Measurements from ENCODE around the gene AGTRAP.

AGTRAP gene

DNA sequence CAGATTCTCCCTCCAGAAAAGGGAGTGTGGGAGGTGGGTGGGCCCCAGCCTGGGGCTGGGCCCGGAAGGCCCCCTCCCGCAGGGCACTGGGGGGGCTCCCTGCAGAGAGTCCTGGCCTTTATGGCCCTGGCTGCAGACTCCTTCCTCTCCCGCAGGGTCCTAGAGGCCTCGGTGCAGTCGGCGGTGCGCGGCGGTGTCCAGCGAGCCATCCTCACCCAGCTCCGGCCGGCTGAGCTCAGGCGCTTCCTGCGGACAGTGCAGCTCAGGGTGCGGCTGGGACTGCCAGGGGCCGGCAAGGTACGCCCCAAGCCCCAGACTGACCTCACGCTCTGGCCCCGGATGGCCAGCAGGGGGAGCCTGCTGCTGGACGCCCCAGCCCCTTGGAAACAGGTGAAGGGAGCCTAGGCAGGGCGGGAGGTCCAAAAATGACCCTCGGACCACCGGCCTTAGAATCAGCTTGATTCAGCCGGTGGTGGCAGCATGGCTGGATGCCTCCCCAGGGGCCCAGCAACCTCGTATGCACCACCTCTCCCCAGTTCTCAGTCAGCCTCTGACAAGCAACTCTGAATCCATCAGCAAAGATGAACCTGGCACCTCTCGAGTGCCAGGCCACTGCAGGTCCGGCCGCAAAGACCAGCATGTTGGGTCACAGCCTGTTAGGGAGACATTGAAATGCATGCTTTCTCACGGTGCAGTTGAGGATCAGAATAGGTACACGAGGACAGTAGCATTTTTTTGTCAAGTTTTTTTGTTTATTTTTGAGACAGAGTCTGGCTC lies 49.2 kb downstream of the AGTRAP start:
- peak; percentile 46 for DNase-seq

DNA sequence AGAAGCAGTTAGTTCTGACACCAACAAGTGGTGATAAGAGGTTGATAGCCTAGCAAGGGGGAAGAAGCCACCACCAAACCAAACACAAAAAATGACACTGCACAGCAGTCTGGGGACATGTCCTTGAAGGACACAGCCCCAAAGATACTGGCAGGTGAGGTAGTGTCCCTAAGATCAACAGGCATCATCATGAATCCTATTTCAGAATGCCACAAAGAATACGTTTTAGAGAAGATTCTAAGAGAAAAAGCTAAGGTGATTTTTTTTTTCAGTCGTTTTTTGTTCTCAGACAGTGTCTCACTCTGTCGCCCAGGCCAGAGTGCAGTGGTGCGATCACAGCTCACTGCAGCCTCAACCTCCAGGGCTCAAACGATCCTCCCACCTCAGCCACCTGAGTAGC lies 50.2 kb downstream of the AGTRAP start:
- DNase-seq = no peak

DNA sequence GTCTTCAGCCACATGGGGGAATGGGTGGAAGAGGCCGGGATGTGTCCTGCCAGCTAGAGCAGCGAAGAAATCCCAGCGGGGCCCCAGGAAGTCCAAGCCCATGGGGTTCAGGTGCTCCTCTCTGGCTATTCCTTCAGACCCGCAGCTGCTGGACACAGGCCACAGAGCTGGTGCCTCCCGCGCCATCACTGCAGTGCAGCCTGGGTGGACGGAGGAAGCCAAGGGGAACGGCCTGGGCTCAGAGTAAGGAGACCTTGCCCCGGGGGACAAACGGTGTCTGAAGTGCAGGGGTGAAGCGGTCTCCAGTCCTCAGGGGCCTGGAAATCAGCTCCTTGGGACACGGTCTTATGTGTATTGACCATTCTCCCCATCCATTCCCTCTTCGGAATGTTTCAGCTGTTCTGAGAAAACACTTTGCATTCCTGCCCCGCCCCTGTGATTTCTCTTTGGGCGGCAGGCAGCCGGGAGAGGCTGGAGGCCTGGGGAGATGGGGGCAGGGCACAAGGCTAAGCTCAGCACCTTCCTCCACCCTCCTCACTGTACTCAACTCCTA lies 51.4 kb downstream of the AGTRAP start:
- DNase-seq = no peak

DNA sequence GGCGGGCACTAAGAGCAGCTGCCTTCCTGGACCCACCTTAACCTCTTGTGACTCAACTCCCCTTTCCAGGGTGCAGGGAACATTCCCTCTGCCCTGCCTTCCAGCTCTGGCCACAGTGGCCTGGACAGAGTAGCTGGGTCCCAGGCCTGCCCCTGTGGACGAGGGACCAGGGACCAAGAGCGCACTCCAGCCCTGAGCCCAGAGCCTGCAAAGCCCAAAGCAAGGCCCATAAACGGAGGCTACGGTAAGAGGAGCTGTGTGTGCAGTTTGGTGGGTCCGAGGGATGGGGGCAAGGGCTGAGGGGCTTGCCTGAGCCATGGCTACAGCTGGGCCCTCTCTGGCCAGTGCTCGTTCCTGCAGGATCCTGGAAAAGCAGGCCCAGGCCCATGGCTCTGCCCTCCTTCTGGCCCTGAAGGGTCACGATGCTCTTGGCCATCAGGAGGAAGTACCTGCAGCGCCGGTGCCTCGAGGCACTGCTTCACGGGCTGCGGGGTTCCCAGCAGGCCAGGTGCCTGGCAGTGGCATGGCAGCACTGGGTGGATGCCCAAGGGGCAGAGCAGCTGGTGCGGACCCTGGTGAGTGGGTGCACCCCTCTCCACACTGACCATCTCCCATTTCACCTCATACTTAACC lies 52.0 kb downstream of the AGTRAP start:
- DNase-seq = no peak

DNA sequence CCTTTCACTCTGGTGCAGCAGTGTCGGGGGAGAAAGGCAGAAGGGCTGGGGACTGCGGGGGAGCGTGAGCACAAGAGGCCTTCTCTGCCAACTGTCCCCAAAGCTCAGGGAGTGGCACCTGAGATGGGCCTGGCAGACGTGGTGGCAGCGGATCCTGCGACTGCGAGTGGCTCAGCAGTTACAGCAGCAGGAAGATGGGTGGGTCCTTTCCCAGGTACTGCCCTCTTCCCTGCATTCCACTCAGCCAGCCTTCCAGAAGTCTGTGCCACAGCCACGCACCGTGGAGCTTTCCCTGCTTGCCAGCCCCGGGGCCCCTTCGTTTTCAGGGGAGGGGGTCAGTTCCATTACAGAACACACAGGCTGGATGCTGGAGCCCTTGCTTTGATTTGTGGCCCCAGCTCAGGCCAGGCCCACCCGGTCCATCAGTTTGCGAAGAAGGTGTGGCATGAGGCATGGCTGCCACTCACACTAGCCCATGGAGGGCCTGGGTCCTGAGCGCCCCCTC lies 52.7 kb downstream of the AGTRAP start:
- DNase-seq = no peak

DNA sequence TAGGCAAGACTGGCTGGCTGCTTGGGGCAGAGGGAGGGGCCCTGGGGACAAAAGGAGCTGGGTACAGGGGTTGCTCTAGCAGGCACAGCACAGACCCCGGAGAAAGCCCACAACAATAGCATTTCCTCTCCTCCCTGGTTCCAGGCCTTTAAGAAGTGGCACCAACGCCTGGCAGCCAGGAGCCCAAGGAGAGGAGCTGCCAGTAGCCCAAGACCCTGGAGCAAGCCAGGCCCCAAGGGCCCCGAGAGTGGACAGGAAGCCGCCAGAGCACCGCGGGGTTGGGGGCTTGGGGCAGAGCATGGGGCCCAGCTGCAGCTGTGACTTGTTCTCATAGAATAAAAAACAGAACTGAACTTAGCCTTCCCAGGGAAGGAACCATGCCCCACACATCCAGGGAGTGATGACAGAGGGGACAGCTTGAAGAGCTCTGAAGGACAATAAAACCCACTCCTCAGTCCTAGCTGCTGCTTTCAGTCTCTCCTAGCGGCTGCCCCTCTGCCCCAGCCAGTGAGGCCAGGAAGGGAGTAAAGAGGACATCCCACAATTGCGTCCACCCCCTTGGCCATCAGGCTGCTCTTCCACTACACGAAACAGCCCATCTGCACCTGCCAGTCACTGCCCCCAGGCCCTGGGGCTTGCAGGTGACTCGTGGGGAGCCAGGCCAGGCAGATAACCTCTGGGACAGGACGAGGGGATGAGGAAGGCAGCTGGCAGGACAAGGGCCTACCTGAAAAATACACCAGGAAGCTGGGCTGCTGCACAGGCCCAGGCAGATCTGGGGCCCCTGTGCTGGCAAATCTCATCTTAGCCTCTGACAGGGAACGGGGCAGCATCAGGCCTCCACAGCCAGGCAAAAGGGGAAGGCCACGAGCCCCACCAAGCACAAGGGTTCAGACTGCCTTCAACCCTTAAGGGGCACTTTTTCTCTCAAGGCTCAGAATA lies 53.5 kb downstream of the AGTRAP start:
- no peak for DNase-seq

DNA sequence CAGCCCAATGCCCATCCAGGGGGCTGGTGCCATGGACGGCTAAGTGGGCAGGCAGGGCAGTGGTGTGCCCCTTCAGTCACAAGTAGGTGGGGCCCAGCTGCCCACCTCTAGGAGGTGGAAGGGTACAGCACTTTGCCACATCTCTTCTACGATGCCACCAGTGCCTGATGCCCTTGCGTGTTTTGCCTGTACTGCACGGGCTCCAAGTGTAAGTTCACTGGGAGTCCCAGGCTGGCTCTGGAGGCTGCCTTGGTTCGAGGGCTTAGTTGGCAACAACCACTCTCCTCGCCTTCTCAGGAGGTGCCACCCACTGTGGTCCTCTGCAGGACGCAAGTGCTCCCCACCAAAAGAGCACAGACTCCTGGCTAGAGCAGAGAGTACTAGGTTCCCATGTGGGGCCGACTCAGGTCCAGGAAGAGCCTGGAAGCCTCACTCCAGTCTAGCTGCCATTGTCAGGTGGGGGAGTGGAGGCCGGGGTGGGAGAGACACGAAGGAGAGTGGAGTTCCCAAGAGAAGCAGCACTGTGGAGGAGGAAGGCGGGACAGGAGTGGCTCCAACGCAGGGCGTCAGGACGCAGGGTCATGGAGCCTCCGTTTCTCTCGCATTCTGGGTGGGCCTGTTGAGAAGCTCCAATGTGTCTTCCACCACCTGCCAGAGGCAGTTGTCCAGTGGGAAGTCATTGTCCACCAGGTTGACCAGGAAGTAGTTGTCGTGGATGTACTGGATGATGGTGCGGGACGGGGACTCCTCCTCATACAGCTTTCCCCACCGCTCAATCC lies 54.4 kb downstream of the AGTRAP start:
- DNase-seq = no peak

DNA sequence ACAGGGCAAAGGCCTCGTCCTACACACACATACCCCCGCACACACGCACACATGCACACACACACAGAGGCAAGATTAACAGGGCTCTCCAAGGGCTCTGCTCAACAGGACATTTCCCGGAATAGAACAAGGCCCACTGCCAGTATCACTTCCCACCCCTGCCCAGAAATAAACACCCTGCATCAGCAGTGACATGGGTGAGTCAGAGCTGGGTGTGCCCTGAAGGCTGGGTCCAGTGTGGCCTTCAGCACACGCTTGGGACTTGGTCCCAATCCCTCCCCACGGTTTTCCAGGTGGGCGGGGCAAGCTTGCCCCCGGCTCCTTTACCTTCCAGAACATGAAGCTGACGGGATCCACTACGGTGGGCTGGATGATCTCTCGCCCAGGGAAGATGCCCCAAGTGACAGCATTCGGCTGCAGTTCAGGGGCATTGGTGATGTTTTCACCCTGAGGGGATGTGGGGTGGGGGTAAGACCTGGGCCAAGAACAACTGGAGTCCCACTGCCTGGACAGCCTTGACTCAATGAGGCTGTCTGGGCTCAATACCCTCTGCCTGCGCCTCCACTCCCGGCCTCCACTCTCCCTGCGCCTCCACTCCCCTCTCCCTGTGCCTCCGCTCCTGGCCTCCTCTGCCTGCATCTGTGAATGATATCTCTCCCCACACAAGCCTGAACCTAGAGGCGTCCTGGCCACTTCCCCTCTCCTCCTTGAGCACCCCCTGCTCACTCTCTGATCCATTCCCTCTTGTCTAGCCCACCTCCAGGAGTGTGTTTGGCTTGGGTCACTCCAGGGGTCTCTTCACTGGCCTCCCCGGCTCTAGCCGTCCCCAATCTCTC lies 55.2 kb downstream of the AGTRAP start:
- DNase-seq = peak; percentile 90

DNA sequence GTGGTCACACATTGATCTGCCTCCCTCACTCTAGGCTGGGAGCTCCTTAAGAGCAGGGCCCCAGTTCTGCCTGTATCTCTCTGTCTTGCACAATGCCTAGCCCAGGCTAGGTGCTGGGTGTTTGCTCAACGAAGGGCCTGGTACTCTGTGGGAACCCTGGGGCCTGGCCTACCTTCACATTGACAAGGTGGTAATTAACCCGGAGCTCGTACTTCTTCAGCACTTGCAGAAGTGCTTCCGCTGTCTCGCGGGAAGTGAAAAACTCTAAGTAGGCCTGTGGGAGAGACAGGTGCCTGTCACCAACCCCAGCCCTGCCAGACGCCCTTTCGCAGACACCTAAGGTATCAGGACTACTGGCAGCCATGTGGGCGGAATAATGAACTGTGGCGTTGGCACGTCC lies 56.2 kb downstream of the AGTRAP start:
- no peak for DNase-seq

DNA sequence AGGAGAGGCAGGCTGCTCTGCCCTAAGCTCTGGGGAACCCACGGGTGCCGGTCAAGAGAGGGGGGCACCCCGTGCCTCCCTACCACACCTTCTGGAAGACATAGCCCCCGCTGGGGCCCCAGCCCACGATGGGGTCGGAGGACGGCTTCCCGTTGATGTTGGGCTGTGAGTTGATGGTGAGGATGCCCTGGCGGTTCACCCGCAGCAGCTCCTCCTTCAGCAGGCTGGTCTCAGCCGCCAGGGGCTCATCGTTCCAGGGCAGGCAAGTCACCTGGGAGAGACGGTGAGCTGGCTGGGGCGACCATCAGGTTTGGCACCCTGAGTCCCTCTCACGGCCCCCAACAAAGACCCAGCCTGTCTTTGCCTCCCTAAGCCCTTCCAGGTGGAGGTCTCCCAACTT lies 57.9 kb downstream of the AGTRAP start:
- no peak for DNase-seq

DNA sequence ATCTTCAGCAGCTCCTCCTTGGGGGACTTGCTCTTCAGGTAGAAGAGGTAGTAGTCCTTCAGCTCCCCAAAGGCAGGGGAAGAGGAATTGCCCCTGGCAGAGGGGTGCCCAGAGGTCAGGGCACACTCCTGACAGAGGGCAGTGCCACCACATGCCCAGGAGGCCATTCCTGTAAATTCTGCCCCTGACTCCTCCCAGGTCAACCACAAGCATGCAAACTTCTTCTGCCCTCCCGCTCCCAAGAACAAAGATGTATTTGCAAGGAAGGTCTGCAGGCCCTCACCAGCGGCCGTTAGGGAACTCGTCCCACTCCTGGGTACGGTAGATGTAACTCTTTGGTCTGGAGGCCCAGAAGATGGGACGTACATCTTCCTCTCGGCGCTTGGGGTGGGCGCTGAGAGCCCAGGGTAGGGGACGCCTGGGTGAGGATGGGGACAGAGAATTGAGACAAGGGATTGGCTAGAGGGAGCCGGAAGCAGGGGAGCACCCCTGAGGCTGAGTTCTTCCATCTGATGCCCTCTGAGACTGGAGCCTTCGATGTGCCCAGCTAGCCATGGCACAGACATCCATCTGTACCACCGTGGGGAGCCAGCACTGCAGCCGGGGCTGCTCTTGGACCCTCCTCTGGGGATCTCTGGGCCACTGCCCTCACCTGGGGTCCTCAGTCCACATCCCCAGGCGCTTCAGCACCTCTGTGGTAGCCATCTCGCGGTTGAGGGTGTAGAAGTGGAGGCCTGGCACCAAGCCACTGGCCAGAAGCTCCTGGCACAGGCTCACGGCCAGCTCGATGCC lies 58.7 kb downstream of the AGTRAP start:
- DNase-seq = no peak

DNA sequence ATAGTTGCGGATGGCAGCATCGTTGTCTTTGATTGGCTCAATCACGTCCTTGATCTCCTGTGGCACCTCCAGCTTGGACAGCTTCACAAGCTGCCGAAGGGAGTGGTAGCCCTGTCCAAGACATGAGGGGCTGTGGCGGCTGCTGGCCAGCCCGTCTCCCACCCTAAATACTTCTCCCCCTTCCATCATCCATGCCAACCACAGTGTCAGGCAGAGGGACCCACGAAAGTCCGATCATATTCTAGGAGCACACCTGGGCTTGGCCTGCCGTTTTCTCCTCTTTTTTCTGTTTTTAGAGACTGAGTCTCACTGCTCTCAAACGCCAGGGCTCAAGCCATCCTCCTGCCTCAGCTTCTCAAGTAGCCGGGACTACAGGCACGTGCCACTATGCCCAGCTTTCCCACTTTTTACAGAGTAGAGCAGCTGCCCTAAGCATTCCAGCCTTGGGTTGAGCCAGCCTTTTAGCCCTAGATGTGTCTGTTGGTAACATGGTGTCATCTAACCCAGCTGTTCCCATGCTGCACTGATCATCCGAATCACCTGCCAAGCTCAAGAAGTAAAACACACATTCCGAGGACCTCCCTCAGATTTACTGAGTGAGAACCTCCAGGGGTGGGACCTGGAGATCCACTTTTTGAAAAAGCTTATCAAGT lies 59.4 kb downstream of the AGTRAP start:
- no peak for DNase-seq

DNA sequence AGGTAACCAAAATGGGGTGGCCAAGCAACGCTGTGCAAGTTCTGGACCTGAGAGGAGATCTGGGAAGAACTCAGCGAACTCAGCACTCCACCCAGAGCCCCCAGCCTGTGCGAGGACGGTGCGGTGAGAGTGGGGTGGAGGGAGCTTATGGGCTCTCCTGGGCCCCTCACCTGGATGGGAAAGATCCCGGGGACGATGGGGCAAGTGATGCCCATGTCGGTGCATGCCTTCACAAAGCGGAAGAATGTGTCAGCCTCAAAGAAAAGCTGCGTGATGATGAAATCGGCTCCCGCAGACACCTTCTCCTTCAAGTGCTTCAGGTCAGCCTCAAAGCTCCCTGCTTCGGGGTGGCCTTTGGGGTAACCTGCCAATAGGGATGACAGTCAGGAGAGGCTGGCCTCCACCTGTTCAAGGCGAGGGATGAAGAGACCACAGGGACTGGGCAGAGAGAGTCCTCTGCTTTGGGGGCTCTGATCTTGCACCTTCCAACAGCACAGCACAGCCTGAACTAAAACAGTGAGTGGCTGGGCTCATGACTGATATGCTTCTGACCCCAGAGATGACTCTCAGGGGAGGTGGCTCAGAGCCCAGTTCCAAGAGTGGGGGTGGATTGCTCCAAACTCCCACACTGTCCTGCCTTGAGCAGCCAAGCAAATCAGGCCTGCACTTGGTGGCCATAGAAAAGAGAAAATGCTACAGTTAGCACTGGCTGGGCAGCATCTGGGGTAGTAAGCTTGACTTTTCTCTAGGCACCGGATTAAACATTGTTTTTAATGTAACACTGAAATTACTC lies 60.3 kb downstream of the AGTRAP start:
- DNase-seq = peak; percentile 27

DNA sequence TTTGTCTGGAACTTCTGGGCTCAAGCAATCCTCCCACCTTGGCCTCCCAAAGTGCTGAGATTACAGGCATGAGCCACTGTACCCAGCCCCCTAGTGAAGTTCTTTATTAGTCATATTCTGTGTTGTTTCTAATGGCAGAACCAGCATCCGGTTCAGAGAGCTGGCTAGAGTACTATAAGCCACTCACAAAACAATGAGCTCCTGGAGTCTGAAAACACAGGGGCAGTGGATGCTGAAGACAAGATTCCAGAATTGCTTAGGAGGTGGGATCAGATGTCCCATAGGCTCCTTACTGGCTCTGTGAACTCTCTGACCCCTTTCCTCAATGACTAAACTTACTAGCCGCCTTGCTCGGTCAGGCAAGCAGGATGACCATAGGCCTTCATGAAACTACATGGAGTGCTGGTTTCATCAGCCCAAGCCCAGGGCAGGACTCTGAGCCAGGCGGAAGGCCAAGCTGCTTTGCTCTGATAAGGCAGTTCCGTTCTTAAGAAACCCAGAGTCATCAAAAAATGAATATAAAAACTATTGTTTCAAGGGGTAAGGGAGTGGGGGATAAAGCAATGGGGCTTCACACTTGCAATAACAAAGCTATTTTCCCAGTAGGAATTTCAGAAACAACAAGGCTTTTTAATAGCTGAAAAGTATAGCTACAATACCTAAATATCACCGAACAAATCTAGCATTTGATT lies 61.7 kb downstream of the AGTRAP start:
- DNase-seq = no peak

DNA sequence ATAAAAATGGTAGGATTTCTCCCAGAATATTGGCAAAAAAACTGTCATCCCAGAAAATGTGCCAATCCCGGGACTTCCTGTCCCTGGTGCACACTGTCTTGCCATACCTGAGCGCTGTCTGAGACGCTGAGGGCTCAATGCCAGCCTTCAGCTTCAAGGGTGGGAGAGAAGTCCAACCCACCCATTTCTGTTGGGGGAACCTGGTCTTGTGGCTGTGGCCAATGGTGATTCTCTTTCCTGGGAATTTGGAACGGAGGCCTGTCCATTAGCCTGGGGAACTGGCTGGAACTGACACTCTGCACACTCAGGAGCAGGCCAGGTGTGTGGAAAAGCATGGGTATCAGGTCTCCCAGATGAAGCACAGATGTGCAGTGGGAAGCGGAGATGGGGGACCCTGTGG lies 63.2 kb downstream of the AGTRAP start:
- DNase-seq = no peak

DNA sequence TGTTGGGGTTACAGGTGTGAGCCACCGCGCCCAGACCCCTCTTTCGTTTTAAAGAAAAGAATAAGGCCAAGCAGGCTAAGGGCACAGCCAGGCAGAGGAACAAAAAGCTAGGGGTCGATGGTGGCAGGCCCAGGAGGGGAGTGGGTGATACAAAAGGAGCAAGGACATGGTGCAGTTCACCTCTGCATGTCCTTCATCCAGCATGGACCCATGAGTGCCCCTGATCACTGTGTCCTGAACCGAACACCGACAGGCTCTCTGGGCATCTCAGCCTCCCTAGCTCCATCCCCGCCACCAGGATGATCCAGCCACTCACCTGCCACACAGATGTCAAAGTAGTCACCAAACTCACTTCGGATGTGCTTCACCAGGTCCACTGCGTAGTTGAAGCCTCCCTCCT lies 64.0 kb downstream of the AGTRAP start:
- no peak for DNase-seq

DNA sequence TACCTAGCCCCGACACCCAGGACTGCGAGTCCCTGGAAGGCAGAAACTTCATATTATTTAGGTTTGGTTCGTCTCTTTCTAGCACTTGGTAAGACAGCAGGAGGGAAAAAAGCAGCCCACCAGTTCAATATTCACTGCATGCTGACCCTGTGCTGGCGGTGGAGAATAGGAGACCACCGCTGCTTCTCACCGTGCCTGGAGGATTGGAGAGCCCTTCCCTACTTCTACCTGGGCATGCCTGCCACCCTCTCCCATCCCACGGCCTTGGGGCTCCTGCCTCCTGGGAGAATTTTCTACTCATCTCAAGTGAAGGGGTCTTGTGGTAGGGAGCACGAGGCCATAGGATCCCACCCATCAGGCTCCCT lies 64.4 kb downstream of the AGTRAP start:
- DNase-seq = no peak
